Measurements from ENCODE around the gene CABLES1. TPM values are rescaled to one million over a fixed set of nuclear protein-coding genes. Genes with fewer than 3 reads are reported as not detected.
A peak's percentile ranks its signal among the peaks of the same experiment; 100 is the strongest.

Gene CABLES1
- total RNA-seq, 1 donor from 2014 or later, result 39.3 TPM

GRCh38 chr18:23148382-23148781 lies 13.1 kb downstream of the CABLES1 start:
- intact Hi-C loops (cut with DNase I), result no loop called here
- TF ChIP-seq POLR2AphosphoS5 (IDR thresholded peaks at IDR 0.05; ENCODE audit: insufficient read depth in 1 of 2, low read depth in 1 of 2) (no peak), CTCF (IDR thresholded peaks at IDR 0.05) (no peak), POLR2A (IDR thresholded peaks at IDR 0.05) (no peak)

GRCh38 chr18:23149570-23149969 lies 14.3 kb downstream of the CABLES1 start:
- H3K27ac ChIP-seq, result no peak overlapping the region
- no peaks in the 10 kb centered on the region for H3K9me3 ChIP-seq
- intact Hi-C loops (cut with DNase I), result no loop called here
- TF ChIP-seq POLR2A (IDR thresholded peaks at IDR 0.05), result no peak
- no peak for TF ChIP-seq CTCF (IDR thresholded peaks at IDR 0.05)
- TF ChIP-seq POLR2AphosphoS5 (IDR thresholded peaks at IDR 0.05; ENCODE audit: insufficient read depth in 1 of 2, low read depth in 1 of 2), result no peak
- no peak overlapping the region for H3K4me3 ChIP-seq
- H3K4me1 ChIP-seq, result peaks cover 7% of the 10 kb centered on the region
- no peak for DNase-seq (ENCODE audit: extremely low spot score in 2 of 2)
- H3K36me3 ChIP-seq, result no peaks in the 10 kb centered on the region
- H3K27me3 ChIP-seq, result no peaks in the 10 kb centered on the region

More at GRCh38 chr18:23148382-23148781, 13.1 kb downstream of the CABLES1 start:
- H3K27ac ChIP-seq, result no peak overlapping the region
- H3K27me3 ChIP-seq, result no peaks in the 10 kb centered on the region
- no peak overlapping the region for H3K4me3 ChIP-seq
- H3K36me3 ChIP-seq, result no peaks in the 10 kb centered on the region
- H3K4me1 ChIP-seq, result peaks cover 11% of the 10 kb centered on the region
- no peaks in the 10 kb centered on the region for H3K9me3 ChIP-seq
- no peak for DNase-seq (ENCODE audit: extremely low spot score in 2 of 2)

- intact Hi-C loops (cut with DNase I), result no loop called here
- TF ChIP-seq POLR2AphosphoS5 (IDR thresholded peaks at IDR 0.05; ENCODE audit: insufficient read depth in 1 of 2, low read depth in 1 of 2) (no peak), POLR2A (IDR thresholded peaks at IDR 0.05) (no peak), CTCF (IDR thresholded peaks at IDR 0.05) (no peak)
- DNase-seq (ENCODE audit: extremely low spot score in 2 of 2), result no peak
- no peaks in the 10 kb centered on the region for H3K36me3 ChIP-seq
- no peaks in the 10 kb centered on the region for H3K27me3 ChIP-seq
- H3K27ac ChIP-seq, result no peak overlapping the region
- H3K4me3 ChIP-seq, result no peak overlapping the region
- H3K4me1 ChIP-seq, result peaks cover 23% of the 10 kb centered on the region
- H3K9me3 ChIP-seq, result no peaks in the 10 kb centered on the region
Measured at GRCh38 chr18:23151414-23152099, 16.3 kb downstream of the CABLES1 start.

GRCh38 chr18:23154030-23154429 lies 18.7 kb downstream of the CABLES1 start:
- H3K27me3 ChIP-seq, result no peaks in the 10 kb centered on the region
- no peaks in the 10 kb centered on the region for H3K9me3 ChIP-seq
- peaks cover 23% of the 10 kb centered on the region for H3K4me1 ChIP-seq
- no peak overlapping the region for H3K4me3 ChIP-seq
- H3K27ac ChIP-seq, result peak overlapping the region; percentile 61
- DNase-seq (ENCODE audit: extremely low spot score in 2 of 2), result no peak
- intact Hi-C loops (cut with DNase I), result no loop called here
- no peak for TF ChIP-seq POLR2AphosphoS5 (IDR thresholded peaks at IDR 0.05; ENCODE audit: insufficient read depth in 1 of 2, low read depth in 1 of 2)
- TF ChIP-seq CTCF (IDR thresholded peaks at IDR 0.05), result no peak
- TF ChIP-seq POLR2A (IDR thresholded peaks at IDR 0.05), result no peak
- no peaks in the 10 kb centered on the region for H3K36me3 ChIP-seq

GRCh38 chr18:23154823-23155500 lies 19.7 kb downstream of the CABLES1 start:
- intact Hi-C loops (cut with DNase I), result no loop called here

More at GRCh38 chr18:23154823-23155500, 19.7 kb downstream of the CABLES1 start:
- peaks cover 23% of the 10 kb centered on the region for H3K4me1 ChIP-seq
- H3K36me3 ChIP-seq, result no peaks in the 10 kb centered on the region
- TF ChIP-seq POLR2AphosphoS5 (IDR thresholded peaks at IDR 0.05; ENCODE audit: insufficient read depth in 1 of 2, low read depth in 1 of 2), result no peak
- no peak for TF ChIP-seq POLR2A (IDR thresholded peaks at IDR 0.05)
- TF ChIP-seq CTCF (IDR thresholded peaks at IDR 0.05), result no peak
- DNase-seq (ENCODE audit: extremely low spot score in 2 of 2), result no peak
- peak overlapping the region; percentile 61 for H3K27ac ChIP-seq
- H3K4me3 ChIP-seq, result no peak overlapping the region
- no peaks in the 10 kb centered on the region for H3K27me3 ChIP-seq
- no peaks in the 10 kb centered on the region for H3K9me3 ChIP-seq

Data from vagina (tissue), 2 donors.